Activated CD4-positive, CD25-positive, alpha-beta regulatory T cell treated with anti-CD3 and anti-CD28 coated beads, Interleukin-2, amount 50 U/mL, for 24 hours (primary cell): ENCODE measurements around the gene FAM13C.
"Not testable (repeated sequence)": the region's sequence is repeated elsewhere in the genome, so short reads cannot be mapped to it uniquely, and the experiment has no call there.

Source experiments
- ATAC-seq, 2 donors: fragments of 150-1000 bp; cut with Tn5 transposase; one replicate each; pipeline ENCODE4 v1.10.0; 2021; ENCODE audit warnings: mild to moderate bottlenecking in 1 of 2, moderate library complexity in 1 of 2

Gene FAM13C

DNA sequence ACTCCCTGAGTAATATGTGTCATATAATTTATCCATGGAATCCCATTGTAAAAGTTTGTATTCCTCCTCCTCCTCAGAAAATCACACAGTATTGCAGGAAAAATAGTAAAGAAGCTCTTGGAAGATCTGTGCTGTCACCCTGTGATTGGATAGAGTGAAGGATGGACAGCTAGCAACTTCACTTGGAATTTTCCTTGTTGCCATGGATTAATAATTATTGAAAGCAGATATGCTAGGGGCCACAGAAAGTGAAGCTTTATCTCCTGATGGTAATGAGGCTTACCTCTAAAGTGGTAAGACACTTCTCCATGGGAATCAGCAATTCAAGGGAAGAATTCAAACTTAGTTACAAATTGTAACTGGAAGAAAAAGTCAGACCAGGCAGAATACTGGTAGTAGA is 137.1 kb downstream of the FAM13C start:
- no peak for ATAC-seq

DNA sequence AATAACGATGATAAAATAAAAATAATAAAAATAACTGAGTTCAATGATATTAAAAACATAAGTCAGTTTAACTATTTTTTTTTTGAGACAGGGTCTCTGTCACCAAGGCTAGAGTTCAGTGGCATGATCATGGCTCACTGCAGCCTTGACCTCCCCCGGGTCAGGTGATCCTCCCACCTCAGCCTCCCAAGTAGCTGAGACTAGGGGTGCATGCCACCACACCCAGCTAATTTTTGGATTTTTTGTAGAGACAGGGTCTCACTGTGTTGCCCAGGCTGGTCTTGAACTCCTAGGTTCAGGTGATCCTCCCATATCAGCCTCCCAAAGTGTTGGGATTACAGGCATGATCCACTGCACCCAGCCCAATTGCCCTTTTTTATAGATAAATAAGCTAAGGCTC is 138.8 kb downstream of the FAM13C start:
- ATAC-seq: not testable (repeated sequence)

DNA sequence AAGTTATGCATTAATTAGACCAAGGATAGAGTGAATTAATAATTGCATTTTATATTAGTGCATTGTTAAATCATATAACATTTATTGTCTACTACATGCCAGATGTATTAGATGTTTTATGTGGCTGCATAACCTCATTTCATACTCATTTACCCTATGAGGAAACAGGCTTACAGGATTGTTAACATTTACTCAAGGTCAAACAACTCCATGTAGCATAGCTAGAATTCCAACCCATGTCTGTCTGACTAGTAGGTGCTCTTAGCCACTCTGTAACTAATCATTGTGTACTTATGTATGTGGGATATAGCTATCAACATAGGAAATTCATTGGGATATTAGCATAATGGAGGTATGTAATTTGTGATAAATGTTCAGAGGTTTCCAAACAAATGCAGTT is 139.6 kb downstream of the FAM13C start:
- no peak for ATAC-seq

DNA sequence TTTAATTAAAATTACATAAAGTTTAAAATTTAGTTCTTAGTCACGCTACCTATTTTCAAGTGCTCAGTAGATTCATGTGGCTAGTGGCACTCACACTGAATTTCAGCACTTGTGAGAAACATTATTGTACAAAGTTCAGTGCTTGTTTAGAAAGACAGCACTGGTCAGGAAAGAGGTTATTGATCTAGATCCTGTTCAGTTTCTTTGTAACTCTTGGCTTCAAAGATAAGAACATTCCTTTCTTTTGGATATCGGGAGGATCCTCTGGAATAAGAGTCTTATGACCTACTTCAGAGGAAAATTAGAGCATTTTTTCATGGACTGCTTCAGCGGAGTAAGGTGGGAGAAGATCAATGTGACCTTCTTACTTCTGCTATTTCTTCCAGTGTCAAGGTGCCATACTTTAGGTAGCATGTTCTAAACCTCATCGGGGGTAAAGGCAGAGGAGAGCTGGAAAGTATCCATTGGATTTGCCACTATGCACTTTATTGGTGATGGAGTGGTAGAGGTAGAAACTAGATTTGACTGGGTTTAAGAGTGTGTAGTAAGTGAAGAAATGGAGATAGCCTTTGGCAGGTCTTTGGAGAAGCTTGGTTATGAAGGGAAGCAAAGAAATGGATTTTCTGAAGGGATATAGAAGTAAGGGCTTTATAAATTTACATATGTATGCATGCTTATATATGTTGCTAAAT is 146.0 kb downstream of the FAM13C start:
- no peak for ATAC-seq

GRCh38 chr10:59214160-59214559 is 148.2 kb downstream of the FAM13C start:
- ATAC-seq: no peak

DNA sequence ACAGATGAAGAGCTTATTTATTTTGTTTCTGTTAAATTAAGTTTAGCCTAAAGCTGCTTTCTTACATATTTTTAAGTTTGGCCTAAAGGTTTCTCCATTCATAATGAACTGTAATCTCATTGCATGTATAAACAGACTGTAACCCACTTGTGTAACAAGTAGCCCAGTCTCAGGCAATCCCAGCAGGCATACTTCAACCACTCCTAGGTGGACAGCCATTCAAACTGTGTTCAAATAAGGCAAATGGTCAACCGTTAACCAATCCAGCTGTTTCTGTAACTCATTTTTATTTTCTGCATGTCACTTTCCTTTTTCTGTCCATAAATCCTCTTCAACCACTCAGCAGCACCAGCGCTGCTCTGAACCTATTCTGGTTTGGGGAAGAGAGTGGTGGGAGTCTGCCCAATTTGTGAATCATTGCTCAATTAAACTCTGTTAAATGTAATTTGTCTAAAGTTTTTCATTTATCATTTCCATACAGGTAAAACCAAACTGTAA is 150.0 kb downstream of the FAM13C start:
- no peak for ATAC-seq

- ATAC-seq: no peak
These were observed 156.1 kb downstream of the FAM13C start for GRCh38 chr10:59206204-59206720.
